NCI-H1694 (cell line): ENCODE data around the gene APOBEC3G.
"Not testable (repeated sequence)": the region's sequence is repeated elsewhere in the genome, so short reads cannot be mapped to it uniquely, and the experiment has no call there.

ENCODE experiments used
- DNase-seq: peaks from one replicate; lab custom pipeline; 2025; lab: John Stamatoyannopoulos, UW

The APOBEC3G gene

GRCh38 chr22:39077026-39077840 is at the start of gene APOBEC3G:
Gene APOBEC3G, plus strand, starts transcription at chr22:39077275. Its CDS starts 87 bp downstream, at chr22:39077362.
- DNase-seq, result not testable (repeated sequence)

DNA sequence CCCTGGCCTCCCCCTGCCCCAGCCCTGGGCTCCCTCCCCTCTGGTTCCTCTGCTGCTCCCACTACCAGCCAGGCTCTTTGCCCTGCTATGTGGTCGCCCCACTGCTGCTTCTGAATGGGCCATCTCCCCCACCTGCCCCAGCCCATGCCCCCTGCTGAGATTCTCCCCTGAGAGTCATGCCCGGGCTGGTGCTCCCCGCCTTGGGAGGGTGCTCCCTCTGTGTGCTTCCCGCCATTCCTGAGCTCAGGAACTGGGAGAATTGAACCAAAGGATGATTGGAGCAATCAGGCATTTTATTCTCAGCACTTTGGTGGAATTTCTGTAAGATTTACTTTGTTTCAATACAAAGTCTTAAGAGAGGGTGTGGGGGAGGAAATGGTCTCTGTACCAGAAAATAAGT is 49.4 kb upstream of the APOBEC3G start:
- DNase-seq, result no peak

DNA sequence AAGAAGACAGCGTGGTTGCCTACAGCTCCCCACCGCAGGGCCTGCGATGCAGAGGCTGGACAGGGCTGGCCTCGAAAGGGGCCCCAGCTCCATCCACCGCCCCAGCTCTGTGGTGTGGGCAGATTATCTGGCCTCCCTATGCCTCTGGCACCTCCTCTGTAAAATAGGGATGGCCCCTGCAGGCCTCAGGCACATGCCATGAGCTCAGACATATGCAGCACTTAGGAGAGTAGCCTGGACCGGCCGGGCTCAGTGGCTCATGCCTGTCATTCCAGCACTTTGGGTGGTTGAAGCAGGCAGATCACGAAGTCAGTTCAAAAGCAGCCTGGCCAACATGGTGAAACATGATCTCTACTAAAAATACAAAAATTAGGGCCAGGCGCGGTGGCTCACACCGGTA is 48.8 kb upstream of the APOBEC3G start:
- DNase-seq, result no peak

- no peak for DNase-seq
These were observed 47.8 kb upstream of the APOBEC3G start for GRCh38 chr22:39029227-39029626.

GRCh38 chr22:39030705-39031104 is 46.4 kb upstream of the APOBEC3G start:
- DNase-seq, result no peak

- DNase-seq, result not testable (repeated sequence)
These were observed 45.4 kb upstream of the APOBEC3G start for GRCh38 chr22:39031434-39032295.

DNA sequence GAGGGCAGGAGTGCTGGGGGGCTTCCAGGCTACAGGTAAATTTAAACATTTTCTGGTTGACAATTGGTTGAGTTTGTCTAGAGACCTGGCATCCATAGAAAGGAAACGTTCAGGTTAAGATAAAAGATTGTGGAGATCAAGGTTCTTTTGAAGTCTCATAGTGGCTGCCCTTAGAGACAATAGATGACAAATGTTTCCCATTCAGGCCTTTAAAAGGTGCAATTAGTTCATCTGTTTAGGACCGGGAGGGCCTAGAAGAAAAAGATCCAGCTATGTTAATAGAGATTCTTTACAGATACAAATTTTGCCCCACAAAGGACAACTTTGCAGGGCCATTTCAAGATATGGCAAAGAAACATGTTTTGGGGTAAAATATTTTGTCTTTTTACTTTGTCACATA is 40.0 kb upstream of the APOBEC3G start:
- not testable (repeated sequence) for DNase-seq

DNA sequence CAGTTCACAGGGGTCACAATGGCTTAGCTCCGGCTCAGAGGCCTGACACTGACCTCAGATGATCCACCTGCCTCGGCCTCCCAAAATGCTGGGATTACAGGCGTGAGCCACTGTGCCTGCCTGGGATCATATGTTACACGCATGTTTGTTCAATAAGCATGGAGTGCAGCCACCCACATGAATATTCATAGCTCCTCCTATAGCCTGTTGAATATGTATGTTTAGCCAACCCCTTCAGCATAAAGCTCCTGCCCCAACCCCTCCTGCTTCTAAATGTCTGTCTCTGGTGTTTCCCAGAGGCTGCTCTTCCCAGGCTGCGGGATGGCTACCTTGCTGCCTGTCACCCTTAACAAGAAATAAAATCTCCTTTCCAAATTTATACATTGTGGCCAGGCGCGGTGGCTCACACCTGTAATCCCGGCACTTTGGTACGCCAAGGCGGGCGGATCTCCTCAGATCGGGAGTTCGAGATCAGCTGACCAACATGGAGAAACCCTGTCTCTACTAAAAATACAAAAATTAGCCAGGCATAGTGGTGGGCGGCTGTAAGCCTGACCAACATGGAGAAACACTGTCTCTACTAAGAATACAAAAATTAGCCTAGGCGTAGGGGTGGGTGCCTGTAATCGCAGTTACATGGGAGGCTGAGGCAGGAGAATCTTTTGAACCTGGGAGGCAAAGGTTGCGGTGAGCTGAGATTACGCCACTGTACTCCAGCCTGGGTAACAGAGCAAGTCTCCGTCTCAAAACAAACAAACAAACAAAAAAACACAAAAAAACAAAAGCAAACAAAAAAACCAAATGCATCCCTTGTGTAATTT is 37.6 kb upstream of the APOBEC3G start:
- no peak for DNase-seq

GRCh38 chr22:39040155-39040537 is 36.9 kb upstream of the APOBEC3G start:
- DNase-seq, result not testable (repeated sequence)

DNA sequence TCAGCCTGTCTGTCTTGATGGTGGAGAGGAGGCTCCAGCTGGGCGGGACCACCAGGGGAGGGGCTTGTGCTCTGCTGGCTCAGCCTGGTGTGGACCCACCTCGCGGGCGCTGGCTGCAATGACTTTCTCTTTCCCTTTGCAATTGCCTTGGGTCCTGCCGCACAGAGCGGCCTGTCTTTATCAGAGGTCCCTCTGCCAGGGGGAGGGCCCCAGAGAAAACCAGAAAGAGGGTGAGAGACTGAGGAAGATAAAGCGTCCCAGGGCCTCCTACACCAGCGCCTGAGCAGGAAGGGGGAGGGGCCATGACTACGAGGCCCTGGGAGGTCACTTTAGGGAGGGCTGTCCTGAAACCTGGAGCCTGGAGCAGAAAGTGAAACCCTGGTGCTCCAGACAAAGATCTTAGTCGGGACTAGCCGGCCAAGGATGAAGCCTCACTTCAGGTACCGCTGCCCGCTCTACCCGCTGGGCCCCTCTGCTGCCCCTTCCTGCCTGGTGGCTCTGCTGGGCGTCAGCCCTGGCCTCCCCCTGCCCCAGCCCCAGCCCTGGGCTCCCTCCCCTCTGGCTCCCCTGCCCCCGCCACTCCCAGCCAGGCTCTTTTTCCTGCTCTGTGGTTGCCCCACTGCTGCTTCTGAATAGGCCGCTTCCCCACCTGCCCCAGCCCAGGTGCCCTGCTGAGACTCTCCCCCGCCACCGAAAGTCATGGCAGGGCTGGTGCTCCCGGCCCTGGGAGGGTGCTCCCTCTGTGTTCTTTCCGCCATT is 36.4 kb upstream of the APOBEC3G start, which contains the start of gene APOBEC3F:
TSS of gene APOBEC3F (plus strand) at position 327 of the 759 bp plus-strand sequence. CDS start at position 424, 97 bp downstream.
- peak; percentile 18 for DNase-seq

DNA sequence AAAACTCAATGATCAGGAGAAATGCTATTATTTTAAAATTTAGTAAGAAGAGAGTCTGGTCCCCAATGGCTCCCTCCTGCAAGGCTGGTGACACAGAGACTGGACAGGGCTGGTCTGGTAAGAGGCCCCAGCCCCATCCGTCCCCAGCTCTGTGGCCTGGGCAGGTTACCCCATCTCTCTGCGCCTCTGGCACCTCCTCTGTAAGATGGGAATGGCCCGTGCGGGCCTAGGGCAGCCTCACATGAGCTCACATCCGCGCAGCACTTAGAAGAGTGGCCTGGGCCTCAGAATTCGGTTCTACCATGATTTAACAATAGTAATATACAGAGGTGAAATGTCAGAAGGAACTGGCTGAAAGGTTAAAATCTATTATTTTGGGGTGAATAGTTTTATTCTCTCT is 35.2 kb upstream of the APOBEC3G start:
- no peak for DNase-seq

- not testable (repeated sequence) for DNase-seq
These were observed 34.0 kb upstream of the APOBEC3G start for GRCh38 chr22:39043063-39043462.

- not testable (repeated sequence) for DNase-seq
These were observed 31.9 kb upstream of the APOBEC3G start for GRCh38 chr22:39045136-39045535.

DNA sequence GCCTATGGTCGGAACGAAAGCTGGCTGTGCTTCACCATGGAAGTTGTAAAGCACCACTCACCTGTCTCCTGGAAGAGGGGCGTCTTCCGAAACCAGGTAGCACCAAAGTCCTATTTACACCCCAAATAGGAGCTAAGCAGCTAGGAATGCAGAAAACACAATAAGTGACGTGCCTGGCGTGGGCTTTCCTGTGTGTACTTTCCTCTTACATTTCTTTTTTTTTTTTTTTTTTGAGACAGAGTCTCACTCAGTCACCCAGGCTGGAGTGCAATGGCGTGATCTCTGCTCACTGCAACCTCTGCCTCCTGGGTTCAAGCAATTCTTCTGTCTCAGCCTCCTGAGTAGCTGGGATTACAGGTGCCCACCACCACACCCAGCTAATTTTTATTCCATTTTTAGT is 27.6 kb upstream of the APOBEC3G start:
- DNase-seq, result not testable (repeated sequence)

DNA sequence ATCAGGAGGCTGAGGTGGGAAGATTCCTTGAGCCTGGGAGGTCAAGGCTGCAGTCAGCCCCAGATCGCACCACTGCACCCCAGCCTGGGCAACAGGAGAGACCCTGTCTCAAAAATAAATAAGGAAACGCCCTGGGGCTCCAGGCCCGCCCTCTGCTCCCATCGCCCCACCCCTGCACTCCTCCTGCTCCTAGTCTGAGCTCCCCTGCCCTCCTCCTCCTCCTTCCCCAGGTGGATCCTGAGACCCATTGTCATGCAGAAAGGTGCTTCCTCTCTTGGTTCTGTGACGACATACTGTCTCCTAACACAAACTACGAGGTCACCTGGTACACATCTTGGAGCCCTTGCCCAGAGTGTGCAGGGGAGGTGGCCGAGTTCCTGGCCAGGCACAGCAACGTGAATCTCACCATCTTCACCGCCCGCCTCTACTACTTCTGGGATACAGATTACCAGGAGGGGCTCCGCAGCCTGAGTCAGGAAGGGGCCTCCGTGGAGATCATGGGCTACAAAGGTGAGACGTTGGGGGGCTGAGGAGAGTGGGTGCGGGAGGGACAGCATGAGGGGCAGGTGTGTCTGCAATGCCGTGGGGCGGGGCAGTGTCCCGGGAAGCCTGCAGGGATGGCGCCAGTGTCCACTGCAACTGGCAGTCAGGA is 25.1 kb upstream of the APOBEC3G start:
- DNase-seq, result not testable (repeated sequence)

DNA sequence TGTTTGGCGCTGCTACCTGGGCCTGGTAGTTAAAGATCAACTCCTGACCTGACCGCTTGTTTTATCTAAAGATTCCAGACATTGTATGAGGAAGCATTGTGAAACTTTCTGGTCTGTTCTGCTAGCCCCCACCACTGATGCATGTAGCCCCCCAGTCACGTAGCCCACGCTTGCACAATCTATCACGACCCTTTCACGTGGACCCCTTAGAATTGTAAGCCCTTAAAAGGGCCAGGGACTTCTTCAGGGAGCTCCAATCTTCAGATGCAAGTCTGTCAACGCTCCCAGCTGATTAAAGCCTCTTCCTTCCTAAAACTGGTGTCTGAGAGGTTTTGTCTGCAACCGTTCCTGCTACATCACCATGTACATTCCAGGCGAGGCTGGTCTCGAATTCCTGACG is 21.4 kb upstream of the APOBEC3G start:
- DNase-seq, result no peak

GRCh38 chr22:39061290-39061689 is 15.8 kb upstream of the APOBEC3G start:
- not testable (repeated sequence) for DNase-seq

GRCh38 chr22:39061951-39062350 is 15.1 kb upstream of the APOBEC3G start:
- DNase-seq, result not testable (repeated sequence)

GRCh38 chr22:39063904-39064303 is 13.2 kb upstream of the APOBEC3G start:
- DNase-seq, result not testable (repeated sequence)

DNA sequence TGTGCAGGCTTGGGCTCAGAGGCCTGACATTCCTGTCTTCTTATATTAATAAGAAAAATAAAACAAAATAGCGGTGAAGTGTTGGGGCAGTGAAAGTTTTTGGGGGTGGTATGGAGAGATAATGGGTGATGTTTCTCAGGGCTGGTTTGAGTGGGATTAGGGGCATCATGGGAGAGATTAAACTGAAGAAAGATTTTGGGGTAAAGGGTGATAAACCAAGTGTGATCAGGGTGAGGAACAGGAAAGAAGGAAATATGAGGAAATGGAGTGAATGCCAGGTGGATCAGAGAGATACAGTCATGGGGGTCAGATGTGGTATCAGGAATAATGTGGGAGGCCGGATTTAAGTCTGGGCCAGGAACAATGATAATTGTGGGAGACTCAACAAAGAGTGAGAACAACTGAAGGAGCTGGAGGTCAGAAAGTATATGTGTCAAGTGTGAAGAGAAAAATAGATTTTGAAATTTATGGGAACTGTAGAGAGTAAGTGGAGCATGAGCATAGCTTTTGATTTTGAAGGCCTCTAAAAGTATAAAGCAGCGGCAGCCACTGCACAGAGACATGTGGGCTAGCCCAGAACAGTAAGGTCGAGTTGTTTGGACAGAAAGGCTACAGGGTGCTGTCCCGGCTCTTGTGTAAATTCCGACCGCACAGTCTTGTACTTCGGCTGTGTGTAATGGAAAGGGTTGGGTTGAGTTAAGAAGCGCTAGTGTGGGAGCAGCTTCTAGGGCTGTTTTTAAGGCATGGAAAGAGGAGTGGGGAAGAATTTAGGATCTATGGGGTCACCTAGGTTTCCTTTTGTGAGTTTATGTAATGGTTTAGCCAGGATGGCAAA is 10.4 kb upstream of the APOBEC3G start:
- DNase-seq, result not testable (repeated sequence)
